PC-9 (cell line): ENCODE results near the gene MERTK. TPM values are rescaled to one million over a fixed set of nuclear protein-coding genes. Genes with fewer than 3 reads are reported as not detected.

Experiments used
- BruUV-seq: library from RNA; stranded (reverse); fragments of 400-500 nt; replicated peaks from 2 replicates; lab custom pipeline; 2021; lab: Mats Ljungman, UMichigan
- CTCF ChIA-PET: fragments of 300-600 bp; sonication (Branson Sonifier 250); formaldehyde crosslinking; loops from one replicate; lab custom pipeline; 2022; ENCODE audit warnings: antibody characterized with exemption; lab: Charles Lee
- POLR2A ChIA-PET: fragments of 300-600 bp; sonication (Branson Sonifier 250); formaldehyde crosslinking; loops from one replicate; lab custom pipeline; 2022; ENCODE audit warnings: antibody characterized with exemption; ENCODE audit not compliant: unreplicated experiment; lab: Charles Lee
- DNase-seq, 2 experiments: peaks; one replicate each; pipeline versions ENCODE4 v3.0.0 to v3.0.0-alpha.2; 2015 to 2022; ENCODE audit warnings: mixed read lengths in 1 of 2
- H2AFZ ChIP-seq: fragments of 200-600 bp; sonication (generic); 2 replicates; pipeline ENCODE4 v1.8.1; 2017; ENCODE audit warnings: antibody characterized with exemption
- H3F3A ChIP-seq: fragments of 200-600 bp; sonication (generic); 2 replicates; pipeline ENCODE4 v1.8.1; 2017; ENCODE audit warnings: antibody characterized with exemption, mild to moderate bottlenecking, low read depth; ENCODE audit not compliant: insufficient read depth
- H3K27ac ChIP-seq: fragments of 200-600 bp; sonication (generic); 2 replicates; pipeline ENCODE4 v1.6.1; 2016; ENCODE audit warnings: mixed run types
- H3K27me3 ChIP-seq: fragments of 200-600 bp; sonication (generic); 2 replicates; pipeline ENCODE4 v1.6.1; 2016; ENCODE audit warnings: low read depth, mixed run types; ENCODE audit not compliant: insufficient read depth
- H3K36me3 ChIP-seq: fragments of 200-600 bp; sonication (generic); 2 replicates; pipeline ENCODE4 v1.6.1; 2016; ENCODE audit warnings: low read depth, mixed run types
- H3K4me1 ChIP-seq: fragments of 200-600 bp; sonication (generic); replicated peaks from 2 replicates; pipeline ENCODE4 v1.6.1; 2016; ENCODE audit warnings: mixed run types; ENCODE audit not compliant: insufficient read depth
- H3K4me2 ChIP-seq: fragments of 200-600 bp; sonication (generic); 2 replicates; pipeline ENCODE4 v1.6.1; 2017; ENCODE audit warnings: mixed run types
- H3K4me3 ChIP-seq: fragments of 200-600 bp; sonication (generic); 2 replicates; pipeline ENCODE4 v1.6.1; 2016; ENCODE audit warnings: mixed run types
- H3K79me2 ChIP-seq: fragments of 200-600 bp; sonication (generic); 2 replicates; pipeline ENCODE4 v1.6.1; 2017; ENCODE audit warnings: low read depth, mixed run types
- H3K9me2 ChIP-seq: fragments of 200-600 bp; sonication (generic); 2 replicates; pipeline ENCODE4 v1.8.1; 2017; ENCODE audit warnings: mild to moderate bottlenecking; ENCODE audit not compliant: insufficient read depth
- H3K9me3 ChIP-seq: fragments of 200-600 bp; sonication (generic); 2 replicates; pipeline ENCODE4 v1.8.1; 2016; ENCODE audit warnings: low read depth; ENCODE audit not compliant: insufficient read depth
- H4K20me1 ChIP-seq: fragments of 200-600 bp; sonication (generic); 2 replicates; pipeline ENCODE4 v1.8.1; 2017; ENCODE audit not compliant: insufficient read depth
- CTCF ChIP-seq: fragments of 200-600 bp; sonication (generic); conservative IDR thresholded peaks from 2 replicates; pipeline ENCODE4 v1.6.1; 2017; ENCODE audit warnings: mixed run types, antibody characterized with exemption, mild to moderate bottlenecking, moderate library complexity
- EZH2 ChIP-seq: fragments of 200-600 bp; sonication (generic); IDR thresholded peaks from 2 replicates; pipeline ENCODE4 v1.8.0; 2017; ENCODE audit warnings: antibody characterized with exemption, low read depth
- intact Hi-C: fragments of 100-400 bp; cut with micrococcal nuclease; formaldehyde crosslinking; loops from one replicate; pipeline ENCODE4 v1.10.0; 2022; ENCODE audit not compliant: unreplicated experiment
- total RNA-seq: library from RNA; stranded (reverse); gene quantifications from 2 replicates; pipeline ENCODE4 v1.2.3, GENCODE V29; 2021

The MERTK gene
- total RNA-seq, 1 experiment from 2014 or later = 1.6 TPM

DNA sequence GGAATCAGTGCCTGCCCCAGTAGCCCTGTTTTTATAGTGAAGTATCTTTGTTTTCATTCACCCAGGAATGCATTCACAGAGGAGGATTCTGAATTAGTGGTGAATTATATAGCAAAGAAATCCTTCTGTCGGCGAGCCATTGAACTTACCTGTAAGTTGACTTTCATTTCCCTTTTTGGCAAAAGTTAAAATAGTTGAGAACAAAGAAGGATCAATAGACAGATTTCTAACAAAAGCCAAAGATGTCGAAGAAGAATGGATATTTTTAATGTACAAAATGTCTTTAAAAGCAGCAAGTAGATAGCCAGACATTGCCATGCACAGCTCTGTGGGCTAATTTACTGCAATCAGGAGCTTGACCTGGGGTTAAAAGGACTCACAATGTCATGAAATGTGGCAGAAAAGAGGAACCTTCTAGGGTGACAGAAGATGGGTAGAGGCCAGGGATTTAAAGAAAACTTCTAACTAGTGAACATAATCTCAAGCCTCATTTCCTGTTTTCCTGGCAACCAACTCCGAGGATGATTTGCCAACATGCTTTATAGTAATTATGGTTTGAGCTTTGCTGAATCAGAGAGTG lies 102.8 kb downstream of the MERTK start:
- Histone ChIP-seq H3K79me2 (no peaks in the 10 kb centered on the region), H3K27ac (no peak overlapping the region), H3K27me3 (no peaks in the 10 kb centered on the region), H3K4me2 (no peak overlapping the region), H3K9me3 (no peaks in the 10 kb centered on the region), H3K4me1 (peaks cover 24% of the 10 kb centered on the region), H3K4me3 (no peak overlapping the region), H3F3A (peaks cover 14% of the 10 kb centered on the region), H3K9me2 (no peaks in the 10 kb centered on the region), H2AFZ (no peak overlapping the region), H3K36me3 (no peaks in the 10 kb centered on the region), H4K20me1 (no peaks in the 10 kb centered on the region)
- POLR2A ChIA-PET = no interaction called here
- no TSS peak for BruUV-seq
- TF ChIP-seq EZH2 (no peak), CTCF (no peak)
- CTCF ChIA-PET = no interaction called here
- no peak for DNase-seq
- intact Hi-C loops = no loop called here

DNA sequence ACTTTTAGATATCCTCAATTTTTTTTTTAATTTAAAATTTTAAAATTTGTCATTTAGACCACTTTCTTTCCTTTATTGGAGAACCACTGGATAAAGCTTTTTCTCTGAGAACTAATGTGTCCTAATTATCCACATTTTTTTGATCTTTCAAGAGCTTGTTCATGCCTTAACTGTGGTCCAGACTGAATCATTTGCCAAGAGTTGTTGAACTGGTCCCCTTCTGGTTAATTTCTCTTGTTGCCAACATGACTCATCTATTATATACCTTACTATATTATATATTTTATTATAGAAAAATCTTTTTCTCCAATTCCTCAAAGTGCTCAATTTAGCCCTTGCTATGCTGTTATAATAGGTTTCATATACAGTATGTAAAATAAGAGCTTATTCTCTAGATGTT lies 103.5 kb downstream of the MERTK start:
- ChIA-PET CTCF (no interaction called here), POLR2A (interaction anchor here (0.7 kb wide), 1 partner anchor 13 kb away, joined by 3 read pairs; no protein-coding TSS in a partner anchor)
- Histone ChIP-seq H3K4me3 (no peak overlapping the region), H3K9me3 (no peaks in the 10 kb centered on the region), H3K79me2 (no peaks in the 10 kb centered on the region), H3K27me3 (no peaks in the 10 kb centered on the region), H2AFZ (no peak overlapping the region), H3K4me2 (no peak overlapping the region), H3K9me2 (no peaks in the 10 kb centered on the region), H4K20me1 (no peaks in the 10 kb centered on the region), H3K27ac (no peak overlapping the region), H3K4me1 (peaks cover 27% of the 10 kb centered on the region), H3K36me3 (no peaks in the 10 kb centered on the region), H3F3A (peaks cover 20% of the 10 kb centered on the region)
- TF ChIP-seq CTCF (no peak), EZH2 (no peak)
- intact Hi-C loops = no loop called here
- BruUV-seq = no TSS peak
- DNase-seq = peak in 1 of 2 experiments; percentile 58

GRCh38 chr2:112003576-112004252 lies 105.3 kb downstream of the MERTK start:
- ChIA-PET CTCF (no interaction called here), POLR2A (interaction anchor here (0.6 kb wide), 1 partner anchor 154 kb away, joined by 3 read pairs; no protein-coding TSS in a partner anchor)
- DNase-seq = no peak
- Histone ChIP-seq H3K4me2 (no peak overlapping the region), H3K9me3 (no peaks in the 10 kb centered on the region), H3F3A (peaks cover 23% of the 10 kb centered on the region), H3K79me2 (no peaks in the 10 kb centered on the region), H3K4me1 (peaks cover 27% of the 10 kb centered on the region), H2AFZ (no peak overlapping the region), H4K20me1 (no peaks in the 10 kb centered on the region), H3K27me3 (no peaks in the 10 kb centered on the region), H3K36me3 (no peaks in the 10 kb centered on the region), H3K4me3 (no peak overlapping the region), H3K9me2 (no peaks in the 10 kb centered on the region), H3K27ac (no peak overlapping the region)
- intact Hi-C loops = no loop called here
- TF ChIP-seq EZH2 (no peak), CTCF (no peak)
- BruUV-seq = no TSS peak
